ENCODE measurements around the gene TMEM192.

Gene TMEM192

DNA sequence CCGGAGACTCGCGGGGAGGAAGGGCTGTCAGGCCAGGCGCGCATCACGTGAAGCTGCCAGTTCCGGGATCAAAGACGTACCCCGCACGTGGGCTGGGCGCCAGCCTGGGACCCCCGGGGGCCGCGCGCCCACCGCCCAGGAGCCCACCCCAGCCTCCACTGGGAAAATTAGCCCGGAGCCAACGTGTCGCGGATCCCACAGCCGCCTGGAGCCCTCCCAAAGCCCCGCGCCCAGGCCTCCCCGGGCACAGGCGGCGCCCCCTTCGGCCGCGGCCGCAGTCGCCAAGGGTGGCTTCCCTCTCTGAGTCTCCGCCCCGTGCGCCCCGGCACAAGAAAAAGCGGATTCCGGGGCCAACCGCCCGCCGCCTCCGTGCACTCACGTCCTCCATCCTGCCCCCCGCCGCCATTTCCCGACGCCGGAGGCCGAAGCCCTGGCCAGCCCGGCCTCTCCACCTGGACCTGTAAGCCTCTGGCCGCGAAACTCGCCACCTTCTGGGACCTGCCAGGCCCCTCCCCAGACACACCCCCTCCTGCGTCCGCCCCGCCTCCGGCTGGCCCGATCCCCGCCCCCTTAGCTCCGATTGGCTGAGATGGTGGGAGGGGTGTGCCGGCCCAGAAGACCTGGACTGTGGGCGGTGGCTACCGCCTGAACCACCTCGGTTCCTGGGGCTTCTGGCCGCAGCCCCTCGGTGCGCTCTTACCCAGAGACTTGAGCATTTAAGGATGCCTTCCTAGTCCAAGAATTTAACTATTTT lies at the start of gene TMEM192:
Gene TMEM192, minus strand, starts transcription at position 493 of the 754 bp plus-strand sequence. Its CDS starts 87 bp downstream, at position 406.
- H3K27ac ChIP-seq (ENCODE audit: low read length): no peak within 1 kb of the TSS
- no peaks in the 10 kb centered on the region for H3K27me3 ChIP-seq (ENCODE audit: insufficient read depth, low read length, poor library complexity)
- H2AFZ ChIP-seq (ENCODE audit: low read depth, low read length): no peak within 1 kb of the TSS
- DNase-seq (peak; percentile 7), ATAC-seq (ENCODE audit: insufficient read depth, low read depth) (peak; percentile 63)
- H3K4me1 ChIP-seq (ENCODE audit: insufficient read depth, low read length): no peaks in the 10 kb centered on the region
- H3K4me3 ChIP-seq (ENCODE audit: low read depth in 1 of 2, low read length in 2 of 2): no peak within 1 kb of the TSS
- H3K36me3 ChIP-seq (ENCODE audit: insufficient read depth, low read length): no peaks in the 10 kb centered on the region
- H3K79me2 ChIP-seq (ENCODE audit: insufficient read depth, low read length): no peaks in the 10 kb centered on the region
- H4K20me1 ChIP-seq (ENCODE audit: insufficient read depth, low read length): no peaks in the 10 kb centered on the region
- H3K4me2 ChIP-seq (ENCODE audit: insufficient read depth, low read length): no peak within 1 kb of the TSS
- TF ChIP-seq, protein P1, sequence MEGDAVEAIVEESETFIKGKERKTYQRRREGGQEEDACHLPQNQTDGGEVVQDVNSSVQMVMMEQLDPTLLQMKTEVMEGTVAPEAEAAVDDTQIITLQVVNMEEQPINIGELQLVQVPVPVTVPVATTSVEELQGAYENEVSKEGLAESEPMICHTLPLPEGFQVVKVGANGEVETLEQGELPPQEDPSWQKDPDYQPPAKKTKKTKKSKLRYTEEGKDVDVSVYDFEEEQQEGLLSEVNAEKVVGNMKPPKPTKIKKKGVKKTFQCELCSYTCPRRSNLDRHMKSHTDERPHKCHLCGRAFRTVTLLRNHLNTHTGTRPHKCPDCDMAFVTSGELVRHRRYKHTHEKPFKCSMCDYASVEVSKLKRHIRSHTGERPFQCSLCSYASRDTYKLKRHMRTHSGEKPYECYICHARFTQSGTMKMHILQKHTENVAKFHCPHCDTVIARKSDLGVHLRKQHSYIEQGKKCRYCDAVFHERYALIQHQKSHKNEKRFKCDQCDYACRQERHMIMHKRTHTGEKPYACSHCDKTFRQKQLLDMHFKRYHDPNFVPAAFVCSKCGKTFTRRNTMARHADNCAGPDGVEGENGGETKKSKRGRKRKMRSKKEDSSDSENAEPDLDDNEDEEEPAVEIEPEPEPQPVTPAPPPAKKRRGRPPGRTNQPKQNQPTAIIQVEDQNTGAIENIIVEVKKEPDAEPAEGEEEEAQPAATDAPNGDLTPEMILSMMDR (IDR thresholded peaks at IDR 0.05; ENCODE audit: borderline replicate concordance, extremely low read depth, low read length, poor library complexity, severe bottlenecking): no peak
- no peak for TF ChIP-seq EZH2 (IDR thresholded peaks at IDR 0.05; ENCODE audit: borderline replicate concordance, low read depth, low read length, severe bottlenecking)
- H3K9ac ChIP-seq (ENCODE audit: low read depth, low read length): no peak within 1 kb of the TSS
- H3K9me3 ChIP-seq (ENCODE audit: insufficient read depth, low read length, severe bottlenecking): no peaks in the 10 kb centered on the region

DNA sequence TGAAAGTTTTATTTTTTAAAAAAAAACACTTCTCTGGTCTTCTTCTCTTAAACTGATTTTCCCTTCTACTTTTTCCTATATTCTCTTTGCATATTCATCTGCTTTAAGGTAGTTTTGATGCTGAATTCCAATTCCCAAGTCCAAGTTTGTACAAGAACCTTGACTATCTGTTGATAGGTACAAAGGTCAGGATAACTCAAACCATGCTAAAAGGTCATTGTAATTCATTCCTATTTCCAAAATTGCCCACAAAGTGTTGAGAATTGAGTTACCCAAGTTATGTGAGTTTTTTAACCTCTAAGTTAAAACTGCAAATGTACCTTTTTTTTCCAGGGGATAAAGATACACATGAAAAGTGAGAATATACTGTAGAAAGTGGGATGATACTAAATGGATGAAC lies 46.1 kb upstream of the TMEM192 start:
- ATAC-seq (ENCODE audit: insufficient read depth, low read depth): no peak
- Histone ChIP-seq H3K79me2 (ENCODE audit: insufficient read depth, low read length) (no peaks in the 10 kb centered on the region), H3K4me3 (ENCODE audit: low read depth in 1 of 2, low read length in 2 of 2) (no peak overlapping the region), H3K9me3 (ENCODE audit: insufficient read depth, low read length, severe bottlenecking) (no peaks in the 10 kb centered on the region), H3K27me3 (ENCODE audit: insufficient read depth, low read length, poor library complexity) (peaks cover 3% of the 10 kb centered on the region), H3K4me1 (ENCODE audit: insufficient read depth, low read length) (no peaks in the 10 kb centered on the region), H4K20me1 (ENCODE audit: insufficient read depth, low read length) (no peaks in the 10 kb centered on the region), H3K4me2 (ENCODE audit: insufficient read depth, low read length) (no peak overlapping the region), H3K36me3 (ENCODE audit: insufficient read depth, low read length) (no peaks in the 10 kb centered on the region), H3K27ac (ENCODE audit: low read length) (no peak overlapping the region), H2AFZ (ENCODE audit: low read depth, low read length) (no peak overlapping the region), H3K9ac (ENCODE audit: low read depth, low read length) (no peak overlapping the region)
- TF ChIP-seq, protein P1 (IDR thresholded peaks at IDR 0.05; ENCODE audit: borderline replicate concordance, extremely low read depth, low read length, poor library complexity, severe bottlenecking): no peak
- no peak for TF ChIP-seq EZH2 (IDR thresholded peaks at IDR 0.05; ENCODE audit: borderline replicate concordance, low read depth, low read length, severe bottlenecking)
- no peak for DNase-seq

DNA sequence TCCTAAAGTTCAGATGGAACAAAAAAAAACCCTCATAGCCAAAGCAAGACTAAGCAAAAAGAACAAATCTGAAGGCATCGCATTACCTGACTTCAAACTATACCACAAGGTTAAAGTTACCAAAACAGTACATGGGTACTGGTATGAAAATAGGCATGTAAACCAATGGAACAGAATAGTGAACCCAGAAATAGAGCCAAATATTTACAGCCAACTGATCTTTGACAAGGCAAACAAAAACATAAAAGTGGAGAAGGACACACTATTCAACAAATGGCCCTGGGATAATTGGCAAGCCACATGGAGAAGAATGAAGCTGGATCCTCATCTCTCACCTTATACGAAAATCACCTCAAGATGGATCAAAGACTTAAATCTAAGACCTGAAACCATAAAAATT lies 44.2 kb upstream of the TMEM192 start:
- Histone ChIP-seq H3K9ac (ENCODE audit: low read depth, low read length) (no peak overlapping the region), H3K79me2 (ENCODE audit: insufficient read depth, low read length) (no peaks in the 10 kb centered on the region), H4K20me1 (ENCODE audit: insufficient read depth, low read length) (no peaks in the 10 kb centered on the region), H3K4me2 (ENCODE audit: insufficient read depth, low read length) (no peak overlapping the region), H3K36me3 (ENCODE audit: insufficient read depth, low read length) (no peaks in the 10 kb centered on the region), H3K27ac (ENCODE audit: low read length) (no peak overlapping the region), H3K27me3 (ENCODE audit: insufficient read depth, low read length, poor library complexity) (peaks cover 3% of the 10 kb centered on the region), H3K9me3 (ENCODE audit: insufficient read depth, low read length, severe bottlenecking) (no peaks in the 10 kb centered on the region), H3K4me1 (ENCODE audit: insufficient read depth, low read length) (no peaks in the 10 kb centered on the region), H3K4me3 (ENCODE audit: low read depth in 1 of 2, low read length in 2 of 2) (no peak overlapping the region), H2AFZ (ENCODE audit: low read depth, low read length) (no peak overlapping the region)
- DNase-seq: no peak
- TF ChIP-seq EZH2 (IDR thresholded peaks at IDR 0.05; ENCODE audit: borderline replicate concordance, low read depth, low read length, severe bottlenecking): no peak
- TF ChIP-seq, protein P1 (IDR thresholded peaks at IDR 0.05; ENCODE audit: borderline replicate concordance, extremely low read depth, low read length, poor library complexity, severe bottlenecking): no peak
- ATAC-seq (ENCODE audit: insufficient read depth, low read depth): no peak
